Renal cortical epithelial cell (primary cell): ENCODE results near the gene AURKAIP1. TPM values are rescaled to one million over a fixed set of nuclear protein-coding genes. Genes with fewer than 3 reads are reported as not detected.

Experiments
- DNase-seq: peaks from one replicate; pipeline ENCODE4 v3.0.0-alpha.2; 2011; ENCODE audit warnings: low read depth
- total RNA-seq: library from RNA; depleted of rRNA; stranded (reverse); fragments of >200 nt; gene quantifications from 2 replicates; pipeline ENCODE4 v1.2.3, GENCODE V29; 2014

AURKAIP1 gene
- total RNA-seq, 1 donor from 2014 or later = 75.6 TPM

DNA sequence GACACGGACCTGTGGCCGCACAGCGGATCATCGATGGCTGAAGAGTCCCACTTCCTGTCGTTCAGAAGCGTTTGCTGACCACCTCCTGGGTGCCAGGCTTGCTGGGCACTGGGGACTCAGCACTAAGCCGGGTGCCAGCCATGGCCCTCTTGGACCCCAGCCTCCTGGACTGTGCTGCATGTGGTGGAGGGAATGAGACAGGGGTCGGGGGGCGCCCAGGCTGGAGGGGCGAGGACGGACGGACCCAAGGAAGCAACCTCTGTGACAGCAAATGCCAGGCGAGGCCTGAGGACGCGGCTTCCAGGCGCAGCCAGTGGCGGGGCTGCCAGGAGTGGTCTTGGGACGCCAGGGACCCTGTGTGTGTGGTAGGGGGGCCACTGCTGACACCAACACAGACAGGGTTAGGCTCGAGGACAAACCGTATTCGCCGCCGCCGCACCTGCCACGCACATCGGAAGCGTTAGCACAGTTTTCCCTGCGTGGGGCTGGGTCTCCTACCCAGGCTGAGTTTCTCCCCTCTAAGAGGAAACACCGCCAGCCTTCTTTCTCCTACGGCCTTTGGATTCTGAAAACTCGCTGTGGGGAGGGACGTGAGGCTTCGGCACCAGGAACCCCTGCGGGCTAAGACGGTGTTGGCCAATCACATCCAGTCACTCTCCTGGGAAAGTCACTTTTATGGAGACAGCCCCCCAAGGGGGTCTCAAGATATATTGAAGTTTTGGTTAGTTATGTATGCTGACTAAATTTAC, 13.6 kb downstream of the AURKAIP1 start:
- no peak for DNase-seq

- DNase-seq = peak; percentile 87
Measured at GRCh38 chr1:1360506-1361169, 14.4 kb downstream of the AURKAIP1 start.

DNA sequence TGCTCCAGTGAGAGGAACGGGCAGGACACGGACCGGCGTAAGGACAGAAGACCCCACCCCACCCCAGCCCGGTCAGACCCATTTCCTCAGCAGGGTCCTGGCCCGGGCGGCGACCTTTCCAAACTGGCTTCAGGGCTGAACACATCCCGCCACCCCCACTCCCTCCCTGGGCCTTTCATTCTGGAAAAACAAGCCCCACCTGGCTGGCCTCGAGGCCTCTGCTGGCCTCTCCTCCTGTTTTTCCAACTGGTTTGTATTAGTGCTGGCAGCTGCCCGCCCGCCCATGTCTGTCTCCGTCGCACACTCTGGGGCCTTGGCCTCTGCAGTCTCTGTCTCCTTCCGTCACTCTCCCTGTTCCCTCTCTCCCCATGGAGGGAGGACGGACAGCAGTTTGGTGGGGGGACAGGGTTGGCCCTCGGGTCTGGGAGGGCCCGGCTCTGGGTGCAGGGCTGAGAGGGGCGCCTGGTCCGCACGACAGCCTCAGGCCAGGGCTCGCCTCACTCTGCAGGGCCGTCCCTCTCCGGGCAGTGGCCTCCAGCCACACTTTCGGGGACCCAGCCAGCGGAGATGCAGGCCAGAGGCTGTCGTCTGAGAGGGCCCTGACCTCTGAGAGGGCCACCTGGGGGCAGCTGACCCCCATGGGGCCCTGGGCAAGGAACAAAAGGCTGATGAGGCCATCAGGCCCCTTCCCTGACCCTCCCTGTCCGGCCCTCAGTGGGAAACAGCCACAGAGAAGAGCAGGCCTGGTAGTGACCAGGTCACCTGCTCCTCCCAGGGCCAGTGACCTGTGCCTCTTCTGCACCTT, 15.1 kb downstream of the AURKAIP1 start:
- no peak for DNase-seq

GRCh38 chr1:1359308-1359663, 15.7 kb downstream of the AURKAIP1 start:
- DNase-seq = peak; percentile 41

- no peak for DNase-seq
Measured at GRCh38 chr1:1358433-1359271, 16.4 kb downstream of the AURKAIP1 start, which contains the start of gene MXRA8. Gene MXRA8, minus strand, starts transcription at chr1:1358555. Its CDS starts 51 bp downstream, at chr1:1358504.

DNA sequence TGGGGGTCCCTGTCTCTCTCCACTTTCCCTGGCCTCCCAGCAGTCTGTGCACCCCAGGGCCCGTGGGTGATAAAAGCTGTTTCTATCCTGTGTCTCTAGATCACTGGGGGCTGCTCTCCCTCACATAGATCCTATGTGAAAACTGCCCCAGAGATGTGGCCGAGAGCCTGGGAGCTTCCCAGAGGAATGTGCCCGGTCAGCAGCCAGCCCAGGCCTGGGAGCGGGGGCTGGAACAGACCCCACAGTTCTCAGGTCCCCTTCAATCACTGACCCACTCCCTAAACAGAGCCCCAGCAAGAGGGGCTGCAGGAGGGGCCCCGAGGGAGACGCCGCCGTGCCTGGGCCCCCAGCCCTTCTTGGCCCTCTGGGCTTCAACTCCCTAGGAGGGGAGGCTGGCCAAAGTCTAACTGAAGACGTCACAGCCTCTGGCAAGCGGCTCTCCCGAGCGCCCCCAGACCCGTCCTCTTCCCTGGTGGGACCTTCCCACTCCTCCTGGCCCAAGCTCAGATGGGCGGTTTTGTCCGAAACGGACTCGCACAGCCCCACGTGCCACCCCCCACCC, 17.1 kb downstream of the AURKAIP1 start:
- DNase-seq = no peak

DNA sequence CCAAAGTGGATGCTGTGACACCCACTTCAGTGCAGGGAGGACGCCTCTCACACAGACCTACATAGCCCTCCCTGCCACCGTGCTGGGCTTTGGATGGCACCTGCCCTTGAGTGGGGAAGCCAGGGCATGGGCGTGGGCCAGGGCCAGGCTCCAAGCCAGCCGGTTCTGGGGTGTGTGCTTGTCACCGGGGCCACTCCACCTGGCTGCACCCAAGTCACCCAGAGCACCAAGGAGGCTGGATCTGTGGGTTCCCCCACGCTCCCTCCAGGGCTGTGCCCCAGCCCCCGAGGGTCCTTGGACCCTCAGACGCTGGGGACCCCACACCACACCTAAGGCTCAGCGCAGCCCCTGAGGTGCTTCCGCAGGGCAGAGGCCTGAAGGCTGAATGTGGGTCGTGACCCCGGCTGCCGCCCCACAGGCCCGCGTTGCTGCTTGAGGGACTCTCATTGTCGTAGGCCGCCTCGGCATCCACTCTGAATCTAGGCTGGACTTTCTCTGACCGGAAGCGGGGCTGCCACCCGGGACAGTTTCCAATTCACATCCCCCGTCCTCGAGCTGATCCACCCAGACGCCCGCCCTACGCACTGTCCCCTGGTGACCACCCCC, 18.1 kb downstream of the AURKAIP1 start:
- no peak for DNase-seq

DNA sequence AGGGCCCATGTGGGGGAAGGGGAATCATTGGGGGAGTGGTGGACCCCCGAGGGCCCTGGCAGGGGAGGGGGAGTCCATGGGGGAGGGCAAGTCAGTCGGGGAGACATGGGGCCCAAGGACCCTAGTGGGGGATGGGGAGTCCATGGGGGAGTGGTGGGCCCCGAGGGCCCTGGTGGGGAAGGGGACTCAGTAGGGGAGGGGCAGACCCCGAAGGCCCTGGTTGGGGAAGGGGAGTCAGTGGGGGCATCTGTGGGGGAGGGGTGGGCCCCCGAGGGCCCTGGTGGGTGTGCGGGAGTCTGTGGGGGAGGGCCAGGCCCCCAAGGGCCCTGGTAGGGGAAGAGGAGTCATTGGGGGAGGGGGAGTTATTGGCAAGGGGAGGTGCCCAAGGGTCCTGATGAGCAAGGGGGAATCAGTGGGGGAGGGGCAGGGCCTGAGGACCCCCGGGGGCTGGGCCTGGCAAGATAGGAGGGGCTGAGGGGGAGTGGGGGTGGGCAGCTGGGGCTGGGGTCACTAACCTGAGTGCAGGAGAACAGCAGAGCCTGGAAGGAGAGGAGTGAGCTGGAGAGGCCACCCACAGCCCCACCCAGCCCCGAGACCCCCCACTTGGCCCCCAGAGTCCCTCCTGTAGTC, 18.7 kb downstream of the AURKAIP1 start:
- DNase-seq = no peak

DNA sequence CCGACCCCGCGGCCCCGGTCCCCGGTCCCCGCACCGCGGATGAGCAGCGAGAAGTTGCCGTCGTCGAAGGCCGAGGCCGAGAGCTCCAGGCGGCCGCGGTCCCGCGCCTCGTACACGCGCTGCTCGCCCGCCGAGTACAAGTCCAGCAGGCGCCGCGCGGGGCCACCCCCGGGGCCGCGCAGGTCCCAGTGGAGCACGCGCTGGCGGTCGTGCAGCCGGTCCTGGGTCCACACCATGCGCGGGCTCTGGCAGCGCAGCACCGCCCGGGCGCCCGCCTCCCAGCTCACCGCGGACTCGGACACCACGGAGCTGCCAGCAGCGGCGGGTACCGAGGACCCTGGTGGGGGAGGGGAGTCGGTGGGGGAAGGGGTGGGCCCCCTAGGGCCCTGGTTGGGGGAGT, 19.6 kb downstream of the AURKAIP1 start:
- DNase-seq = no peak

DNA sequence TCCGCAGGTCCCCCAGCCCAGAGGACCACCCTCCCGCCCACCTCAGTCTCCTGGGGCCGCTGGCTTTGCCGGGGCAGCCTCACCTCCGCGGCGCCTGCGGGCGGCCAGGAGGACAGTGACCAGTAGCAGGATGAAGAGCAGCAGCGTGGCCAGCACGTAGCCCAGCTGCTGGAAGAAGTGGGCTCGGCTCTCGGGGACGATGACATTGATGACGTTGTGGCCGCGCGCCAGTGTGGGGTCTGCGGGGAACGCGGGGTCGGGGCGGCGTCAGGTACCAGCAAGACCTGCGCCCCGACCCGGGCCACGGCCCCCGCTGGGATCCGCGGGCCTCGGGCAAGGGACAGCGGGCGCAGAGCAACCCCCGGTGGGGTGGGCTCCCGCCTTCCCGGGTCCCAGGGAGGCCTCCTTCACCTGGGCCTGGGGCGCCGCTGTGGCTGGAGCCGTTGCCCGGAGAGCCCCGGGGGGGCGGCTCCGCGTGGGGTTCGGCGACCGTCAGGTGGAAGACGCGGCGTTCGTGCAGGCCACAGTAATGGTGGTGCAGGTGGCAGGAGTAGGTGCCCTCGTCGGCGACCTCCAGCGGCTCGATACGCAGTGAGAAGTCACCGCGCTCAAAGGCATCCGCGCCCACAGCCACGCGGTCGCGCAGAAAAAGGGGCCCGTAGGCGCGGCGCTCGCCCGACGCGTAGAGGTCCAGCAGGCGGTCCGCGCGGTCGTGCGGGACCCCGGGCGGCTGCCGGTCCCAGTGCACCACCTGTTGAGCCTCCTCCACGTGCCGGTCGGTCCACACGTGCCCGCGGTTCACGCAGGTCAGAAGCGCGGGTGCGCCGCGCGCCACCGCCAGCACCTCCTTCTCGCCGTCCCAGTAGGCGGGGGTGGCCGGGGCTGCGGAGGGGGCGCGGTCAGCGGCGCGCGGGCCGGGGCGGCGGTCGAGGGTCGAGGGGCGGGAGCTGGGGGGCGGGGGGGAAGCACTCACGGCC, 20.4 kb downstream of the AURKAIP1 start:
- DNase-seq = no peak

GRCh38 chr1:1353389-1354151, 21.4 kb downstream of the AURKAIP1 start:
- no peak for DNase-seq

DNA sequence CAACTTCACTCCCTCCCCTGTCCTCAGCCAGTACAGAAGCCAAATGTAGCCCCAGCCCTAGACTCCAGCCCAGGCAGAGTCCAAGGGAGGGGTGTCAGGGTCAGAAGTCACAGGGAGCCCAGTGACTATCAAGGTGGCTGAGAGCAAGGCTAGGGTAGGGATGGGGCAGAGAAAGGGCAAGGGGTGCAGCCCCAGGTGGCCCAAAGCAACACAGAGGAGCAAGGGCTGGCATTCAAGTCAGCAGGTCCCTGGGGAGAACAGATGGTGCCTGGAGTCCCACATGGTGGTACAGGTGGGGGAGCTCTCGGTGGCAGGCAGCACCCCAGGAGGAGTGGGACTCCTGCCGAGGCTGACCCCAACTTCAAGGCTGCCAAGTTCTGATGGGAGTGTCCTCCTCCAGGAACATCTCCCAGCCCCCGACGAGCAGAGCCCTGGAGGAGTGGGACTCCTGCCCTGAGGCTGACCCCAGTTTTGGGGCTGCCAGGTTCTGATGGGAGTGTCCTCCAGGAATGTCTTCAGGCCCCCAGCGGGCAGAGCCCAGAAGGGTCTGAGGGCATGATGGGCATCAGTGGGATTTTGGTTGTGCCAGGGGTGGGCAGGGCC, 22.1 kb downstream of the AURKAIP1 start:
- no peak for DNase-seq

GRCh38 chr1:1351511-1352427, 23.2 kb downstream of the AURKAIP1 start:
- DNase-seq = no peak

GRCh38 chr1:1349256-1350012, 25.6 kb downstream of the AURKAIP1 start, which contains the start of gene DVL1:
Gene DVL1, minus strand, starts transcription at chr1:1349418. Its CDS starts 353 bp downstream, at chr1:1349065.
- DNase-seq = no peak

- DNase-seq = peak; percentile 23
Measured at GRCh38 chr1:1348420-1349255, 26.4 kb downstream of the AURKAIP1 start.
